K562 (cell line): ENCODE measurements around the gene RAB24. TPM values are rescaled to one million over a fixed set of nuclear protein-coding genes. Genes with fewer than 3 reads are reported as not detected.

Experiments used
- BRD9 ChIP-seq: fragments of 450-650 bp; IDR thresholded peaks from 2 replicates; pipeline ENCODE4 v1.6.1; 2018; ENCODE audit warnings: low read depth; ENCODE audit not compliant: partially characterized antibody
- BRF2 ChIP-seq: IDR thresholded peaks from 3 replicates; pipeline ENCODE4 v1.6.1; 2011; ENCODE audit warnings: borderline replicate concordance, mild to moderate bottlenecking; ENCODE audit not compliant: insufficient read length, insufficient read depth
- SETDB1 ChIP-seq: IDR thresholded peaks from one replicate; pipeline ENCODE4 v1.6.1; 2012; ENCODE audit warnings: low read length, control low read depth, inconsistent platforms
- ZFPM2 ChIP-seq: fragments of 250-450 bp; sonication (Bioruptor Pico); IDR thresholded peaks from 2 replicates; pipeline ENCODE4 v1.5.1; 2022; ENCODE audit warnings: mild to moderate bottlenecking
- ZNF280B ChIP-seq: fragments of 250-450 bp; sonication (Bioruptor Pico); IDR thresholded peaks from 2 replicates; pipeline ENCODE4 v1.5.1; 2021; ENCODE audit warnings: mild to moderate bottlenecking
- ZNF3 ChIP-seq: fragments of 250-450 bp; sonication (Bioruptor Pico); IDR thresholded peaks from 2 replicates; pipeline ENCODE4 v1.5.0; 2021; ENCODE audit warnings: mild to moderate bottlenecking, moderate library complexity
- ZNF318 ChIP-seq, 2 experiments: fragments of 450-650 bp; IDR thresholded peaks; 2 replicates each; pipeline ENCODE4 v1.6.1; 2016; ENCODE audit warnings: mild to moderate bottlenecking in 2 of 2, borderline replicate concordance in 1 of 2, low read depth in 1 of 2, moderate library complexity in 1 of 2
- ZNF584 ChIP-seq: fragments of 200-800 bp; sonication (Bioruptor generic); IDR thresholded peaks from 2 replicates; pipeline ENCODE4 v1.6.1; 2016; ENCODE audit warnings: low read depth, mild to moderate bottlenecking, missing genetic modification characterization, missing compliant biosample characterization
- polyA plus RNA-seq, 8 experiments: library from polyadenylated mRNA; depleted of rRNA in 4 of 8; stranded (reverse) in 5 of 8; unstranded in 3 of 8; fragments of >200 nt; fragmentation: Nextera tagmentation in 2 of 8; fragmentation: Illumina TruSeq in 1 of 8; extraction: Ambion mirVana in 2 of 8; extraction: Trizol in 1 of 8; gene quantifications; 2 replicates each; pipeline versions ENCODE4 v1.2.1 to v1.2.3, GENCODE V29; 2011 to 2014; ENCODE audit warnings: inconsistent platforms in 1 of 8, missing spikeins in 1 of 8
- total RNA-seq, 7 experiments: library from RNA; depleted of rRNA in 6 of 7; stranded (reverse); fragments of >200 nt in 6 of 7; fragmentation: Illumina TruSeq in 2 of 7; extraction: Trizol in 2 of 7; gene quantifications; 2 replicates each; pipeline versions ENCODE4 v1.2.1 to v1.2.3, GENCODE V29; 2011 to 2021; ENCODE audit warnings: low replicate concordance in 1 of 7

The RAB24 gene
- total and polyA plus RNA-seq, 9 of the 15 experiments (the other 6 are each of a cell fraction or from before 2014, with no cell fraction given) = 13.9 to 107 (median 34.8) TPM

- TF ChIP-seq ZNF318 (IDR thresholded peaks at IDR 0.05; ENCODE audit: borderline replicate concordance in 1 of 2, low read depth in 1 of 2) (no peak), BRF2 (no peak), ZNF280B (CRISPR knock-in tag) (no peak), ZNF584 (CRISPR knock-in tag) (no peak), BRD9 (no peak), ZNF3 (CRISPR knock-in tag) (no peak), SETDB1 (no peak), ZFPM2 (CRISPR knock-in tag) (no peak)
Measured at GRCh38 chr5:177276886-177277285, 26.6 kb downstream of the RAB24 start (continued).
